ENCODE results near the gene FLRT3. TPM values are rescaled to one million over a fixed set of nuclear protein-coding genes. Genes with fewer than 3 reads are reported as not detected.

The FLRT3 gene
- total and polyA plus RNA-seq, 2 experiments from 2014 or later, result 0.17 to 0.45 TPM

DNA sequence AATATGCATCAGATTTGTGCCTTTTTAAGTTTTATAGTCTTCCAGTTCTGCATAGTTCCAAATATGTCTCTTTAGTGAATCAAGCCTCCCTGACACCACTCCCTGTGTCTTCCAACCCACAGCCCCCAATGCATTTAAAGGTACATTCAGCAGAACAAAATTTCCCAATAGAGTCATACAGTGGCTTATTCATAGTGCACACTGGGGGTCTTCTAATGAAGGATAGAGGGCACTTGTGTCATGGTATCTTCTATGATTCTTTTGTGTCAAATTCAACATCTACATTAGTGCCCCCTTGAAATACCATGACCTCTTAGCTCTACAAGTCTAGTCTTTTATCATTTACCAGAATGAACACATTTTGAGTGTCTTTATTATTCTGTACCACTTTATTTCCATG, 33.8 kb downstream of the FLRT3 start (continued):
- TF ChIP-seq ZNF331 (CRISPR knock-in tag; IDR thresholded peaks at IDR 0.05; ENCODE audit: low read depth) (no peak), CREB1 (CRISPR knock-in tag; IDR thresholded peaks at IDR 0.05; ENCODE audit: low read depth) (no peak), EZH2phosphoT487 (IDR thresholded peaks at IDR 0.05; ENCODE audit: unreplicated experiment) (no peak), NANOG (IDR thresholded peaks at IDR 0.05; ENCODE audit: borderline replicate concordance) (no peak), ETS1 (IDR thresholded peaks at IDR 0.05) (no peak), EZH2 (IDR thresholded peaks at IDR 0.05; ENCODE audit: low read depth, unreplicated experiment) (no peak), JUNB (IDR thresholded peaks at IDR 0.05; ENCODE audit: unreplicated experiment) (no peak)

GRCh38 chr20:14303106-14303505, 34.3 kb downstream of the FLRT3 start:
- TF ChIP-seq JUNB (IDR thresholded peaks at IDR 0.05; ENCODE audit: unreplicated experiment), result no peak
- Histone ChIP-seq H3K36me3 (ENCODE audit: insufficient read depth) (no peaks in the 10 kb centered on the region), H3K27ac (ENCODE audit: low read depth) (no peak overlapping the region), H3K79me2 (replicated peaks; ENCODE audit: insufficient read depth) (no peaks in the 10 kb centered on the region), H4K20me1 (replicated peaks; ENCODE audit: insufficient read depth) (no peaks in the 10 kb centered on the region), H3K4me1 (ENCODE audit: insufficient read depth) (no peaks in the 10 kb centered on the region), H3F3A (replicated peaks; ENCODE audit: low read depth) (no peaks in the 10 kb centered on the region), H3K9me2 (ENCODE audit: insufficient read depth) (no peaks in the 10 kb centered on the region), H3K4me2 (no peak overlapping the region), H3K27me3 (ENCODE audit: insufficient read depth) (no peaks in the 10 kb centered on the region), H2AFZ (no peak overlapping the region), H3K4me3 (no peak overlapping the region)
- H3K4me1 Mint-ChIP-seq, result peaks cover 5% of the 10 kb centered on the region; the same call in 2 of the 3 replicates
- no peak overlapping the region for H3K4me3 Mint-ChIP-seq
- no peaks in the 10 kb centered on the region for H3K27me3 Mint-ChIP-seq (ENCODE audit: insufficient read depth, low read depth, poor library complexity)
- ATAC-seq (no peak), DNase-seq (ENCODE audit: low spot score) (no peak)
- no peaks in the 10 kb centered on the region for H3K36me3 Mint-ChIP-seq (ENCODE audit: low read depth)
- H3K9me3 Mint-ChIP-seq, result no peaks in the 10 kb centered on the region
- H3K27ac Mint-ChIP-seq, result no peak overlapping the region

GRCh38 chr20:14299831-14300230, 37.6 kb downstream of the FLRT3 start:
- Histone ChIP-seq H3K79me2 (replicated peaks; ENCODE audit: insufficient read depth) (no peaks in the 10 kb centered on the region), H3K4me3 (no peak overlapping the region), H3K4me1 (ENCODE audit: insufficient read depth) (no peaks in the 10 kb centered on the region), H2AFZ (no peak overlapping the region), H3K4me2 (no peak overlapping the region), H3K27me3 (ENCODE audit: insufficient read depth) (no peaks in the 10 kb centered on the region), H4K20me1 (replicated peaks; ENCODE audit: insufficient read depth) (no peaks in the 10 kb centered on the region; the same call in 1 of the 2 replicates), H3F3A (replicated peaks; ENCODE audit: low read depth) (no peaks in the 10 kb centered on the region), H3K27ac (ENCODE audit: low read depth) (no peak overlapping the region), H3K36me3 (ENCODE audit: insufficient read depth) (no peaks in the 10 kb centered on the region), H3K9me2 (ENCODE audit: insufficient read depth) (peaks cover 7% of the 10 kb centered on the region; the same call in 1 of the 2 replicates)
- H3K9me3 Mint-ChIP-seq, result no peaks in the 10 kb centered on the region
- TF ChIP-seq EZH2 (IDR thresholded peaks at IDR 0.05; ENCODE audit: low read depth, unreplicated experiment) (no peak), ZNF462 (CRISPR knock-in tag; IDR thresholded peaks at IDR 0.05) (no peak)
- H3K4me1 Mint-ChIP-seq, result peaks cover 5% of the 10 kb centered on the region; the same call in 2 of the 3 replicates
- ATAC-seq, result no peak
- peaks cover 3% of the 10 kb centered on the region for H3K27me3 Mint-ChIP-seq (ENCODE audit: insufficient read depth, low read depth, poor library complexity)
- H3K4me3 Mint-ChIP-seq, result no peak overlapping the region
- H3K27ac Mint-ChIP-seq, result no peak overlapping the region
- H3K36me3 Mint-ChIP-seq (ENCODE audit: low read depth), result no peaks in the 10 kb centered on the region
- no peak for DNase-seq (ENCODE audit: low spot score)
